CD4-positive, alpha-beta T cell treated with Interleukin-12 subunit alpha and Interleukin-12 subunit beta, for 1 hour (primary cell): ENCODE measurements around the gene TRIP11.
"Not testable (repeated sequence)": the region's sequence is repeated elsewhere in the genome, so short reads cannot be mapped to it uniquely, and the experiment has no call there.

ENCODE experiments used
- DNase-seq: peaks from one replicate; pipeline ENCODE4 v3.0.0-alpha.2; 2020

Gene TRIP11

GRCh38 chr14:92039719-92040430 lies at the start of gene TRIP11:
Gene TRIP11 (minus strand): TSS chr14:92040059. CDS start chr14:92039685, 374 bp downstream.
- DNase-seq, result peak; percentile 94

- no peak for DNase-seq
These were observed 48.6 kb upstream of the TRIP11 start for GRCh38 chr14:92088494-92088893.

DNA sequence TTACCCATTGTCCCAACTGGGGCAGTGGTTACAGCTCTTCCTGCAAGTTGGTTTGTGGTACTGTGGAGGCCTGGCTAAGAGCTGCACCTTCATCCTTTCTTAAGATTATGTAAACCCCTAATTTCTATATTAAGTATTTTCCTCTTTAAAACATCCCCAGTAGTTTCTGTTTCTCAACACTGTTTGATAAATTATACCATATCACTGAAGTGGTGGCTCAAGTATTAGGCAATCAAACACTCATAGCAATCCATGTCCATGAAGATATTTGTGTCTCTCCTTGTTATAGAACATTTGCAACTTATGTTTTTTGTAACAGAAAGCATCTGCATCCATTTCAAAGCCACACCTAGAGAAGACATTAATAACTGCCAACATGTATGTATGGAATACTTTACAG lies 34.7 kb upstream of the TRIP11 start:
- no peak for DNase-seq

GRCh38 chr14:92058006-92058917 lies 18.4 kb upstream of the TRIP11 start:
- no peak for DNase-seq

DNA sequence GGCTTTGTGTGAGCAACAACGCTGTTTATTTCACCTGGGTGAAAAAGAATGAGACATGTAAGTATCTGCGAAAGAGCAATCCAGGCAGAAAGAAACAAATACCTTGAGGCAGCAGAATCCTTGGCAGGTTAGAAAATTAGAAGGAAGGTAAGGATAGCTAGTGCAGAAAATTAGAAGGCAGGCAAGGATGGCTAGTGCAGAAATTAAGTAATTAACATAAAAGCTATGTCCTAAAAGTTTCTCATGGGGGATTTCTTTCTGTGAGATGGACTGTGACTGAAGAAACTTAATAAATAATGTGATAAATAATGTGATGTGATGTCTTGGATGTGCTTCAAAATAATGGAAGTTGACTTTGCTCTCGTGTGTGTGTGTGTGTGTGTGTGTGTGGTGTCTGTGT lies 9.9 kb upstream of the TRIP11 start:
- no peak for DNase-seq

GRCh38 chr14:92049221-92049620 lies 9.4 kb upstream of the TRIP11 start:
- DNase-seq, result not testable (repeated sequence)

- DNase-seq, result not testable (repeated sequence)
These were observed 6.0 kb upstream of the TRIP11 start for GRCh38 chr14:92045904-92046303.

DNA sequence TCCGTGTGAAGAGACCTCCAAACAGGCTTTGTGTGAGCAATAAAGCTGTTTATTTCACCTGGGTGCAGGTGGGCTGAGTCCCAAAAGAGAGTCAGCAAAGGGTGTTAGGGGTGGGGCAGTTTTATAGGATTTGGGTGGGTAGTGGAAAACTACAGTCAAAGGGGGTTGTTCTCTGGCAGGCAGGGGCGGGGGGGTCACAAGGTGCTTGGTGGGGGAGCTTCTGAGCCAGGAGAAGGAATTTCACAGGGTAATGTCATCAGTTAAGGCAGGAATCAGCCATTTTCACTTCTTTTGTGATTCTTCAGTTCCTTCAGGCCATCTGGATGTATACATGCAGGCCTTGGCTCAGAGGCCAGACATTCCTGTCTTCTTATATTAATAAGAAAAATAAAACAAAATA lies 1.9 kb upstream of the TRIP11 start:
- not testable (repeated sequence) for DNase-seq

GRCh38 chr14:92041203-92041602 lies 1.3 kb upstream of the TRIP11 start:
- DNase-seq, result no peak

GRCh38 chr14:92040431-92041051 lies 682 bp upstream of the TRIP11 start:
- DNase-seq, result no peak

DNA sequence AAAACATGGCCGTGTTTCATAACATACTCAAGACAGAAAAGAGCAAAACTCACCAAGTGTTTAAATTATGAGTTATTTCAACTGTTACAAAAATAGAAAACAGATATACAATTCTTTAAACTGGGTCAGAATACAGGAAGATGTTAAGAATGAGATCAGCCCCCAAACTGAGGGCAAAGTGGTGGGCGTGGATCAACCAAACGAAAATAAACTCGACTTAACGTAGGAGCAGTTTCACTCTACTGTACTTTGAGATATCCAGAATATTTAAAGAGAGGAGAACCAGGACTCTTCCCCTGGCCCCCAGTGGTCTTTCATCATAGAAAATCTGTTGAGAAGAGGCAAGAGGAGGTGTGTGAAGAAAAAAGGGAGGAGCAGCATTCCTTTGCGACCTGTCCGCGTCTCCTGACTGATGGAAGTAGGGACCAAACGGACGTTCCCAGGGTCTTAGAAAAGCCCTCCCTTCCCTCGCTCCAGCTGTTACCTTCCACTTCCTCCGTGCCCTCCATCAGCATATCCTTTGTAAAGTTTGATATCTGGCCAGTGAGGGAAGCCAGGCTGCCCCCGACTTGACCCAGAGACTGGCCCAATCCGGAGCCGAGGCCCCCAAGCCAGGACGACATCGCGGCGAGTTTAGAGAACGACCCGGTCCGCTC lies 668 bp downstream of the TRIP11 start:
- DNase-seq, result peak; percentile 30

- no peak for DNase-seq
These were observed 1.9 kb downstream of the TRIP11 start for GRCh38 chr14:92037989-92038388.

DNA sequence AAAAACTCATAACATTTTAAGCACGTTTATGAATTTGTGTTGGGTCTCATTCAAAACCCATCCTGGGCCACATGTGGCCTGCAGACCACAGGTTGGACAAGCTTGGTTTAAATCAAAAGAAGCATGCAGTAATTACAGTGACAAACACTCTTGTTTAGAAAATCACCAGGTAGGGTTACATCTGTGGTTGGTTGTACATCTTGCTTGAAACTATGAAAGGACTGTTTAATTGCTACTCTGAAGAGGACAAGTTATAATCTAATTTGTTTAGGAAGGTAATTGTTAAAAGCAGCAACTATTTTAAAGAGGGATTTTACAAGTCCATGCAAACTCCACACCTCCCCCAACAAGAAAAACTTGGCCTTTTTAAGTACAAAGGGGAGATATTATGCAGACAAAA lies 4.0 kb downstream of the TRIP11 start:
- DNase-seq, result no peak

DNA sequence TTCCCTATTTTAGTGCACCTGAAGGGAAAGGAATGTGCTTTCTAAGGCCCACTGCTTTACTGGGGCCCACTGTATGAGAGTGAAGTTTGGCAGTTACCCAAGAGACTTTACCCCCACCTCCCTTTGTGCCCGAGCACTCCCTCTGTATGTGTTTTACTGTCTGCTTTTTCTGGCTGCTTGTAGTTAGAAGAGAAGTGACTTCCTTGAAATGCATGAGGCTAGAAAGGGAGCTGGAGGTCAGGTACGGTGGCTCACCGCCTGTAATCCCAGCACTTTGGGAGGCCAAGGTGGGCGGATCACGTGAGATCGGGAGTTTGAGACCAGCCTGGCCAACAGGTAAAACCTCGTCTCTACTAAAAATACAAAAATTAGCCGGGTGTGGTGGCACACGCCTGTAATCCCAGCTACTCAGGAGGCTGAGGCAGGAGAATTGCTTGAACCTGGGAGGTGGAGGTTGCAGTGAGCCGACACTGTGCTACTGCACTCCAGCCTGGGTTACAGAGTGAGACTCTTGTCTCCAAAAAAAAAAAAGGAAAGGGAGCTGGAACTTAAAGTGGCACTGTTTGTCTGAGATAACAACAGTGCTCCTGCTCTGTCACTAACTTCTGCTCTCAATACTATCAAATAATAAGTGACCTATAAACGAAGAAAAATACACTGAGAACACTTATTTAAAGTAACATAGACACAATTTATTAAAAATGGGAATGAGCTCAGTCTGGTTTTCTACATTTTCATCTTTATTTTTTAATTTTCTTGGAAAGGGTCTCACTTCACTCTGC lies 5.8 kb downstream of the TRIP11 start:
- no peak for DNase-seq

- no peak for DNase-seq
These were observed 6.4 kb downstream of the TRIP11 start for GRCh38 chr14:92033433-92033832.

- no peak for DNase-seq
These were observed 13.2 kb downstream of the TRIP11 start for GRCh38 chr14:92026548-92027190.

GRCh38 chr14:92022036-92022435 lies 17.8 kb downstream of the TRIP11 start:
- DNase-seq, result no peak

- no peak for DNase-seq
These were observed 18.3 kb downstream of the TRIP11 start for GRCh38 chr14:92021523-92021922.

DNA sequence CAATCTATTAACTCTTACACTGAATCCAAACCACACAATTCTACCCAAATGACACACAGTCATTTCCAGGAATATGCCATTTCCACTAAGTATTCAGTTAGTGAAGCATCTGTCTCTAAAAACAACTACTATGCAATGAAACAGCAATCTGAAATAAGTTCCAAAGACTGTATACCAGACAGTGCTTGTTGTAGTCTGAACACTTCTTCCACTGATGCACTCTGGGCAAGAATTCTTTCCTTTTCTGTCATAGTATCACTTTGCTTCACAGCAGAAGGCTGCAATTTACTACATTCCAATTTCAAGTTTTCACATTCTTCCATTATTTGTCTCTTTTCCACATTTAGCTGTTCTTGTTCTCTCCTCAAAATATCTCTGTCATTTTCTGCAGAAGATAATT lies 25.8 kb downstream of the TRIP11 start:
- DNase-seq, result no peak

DNA sequence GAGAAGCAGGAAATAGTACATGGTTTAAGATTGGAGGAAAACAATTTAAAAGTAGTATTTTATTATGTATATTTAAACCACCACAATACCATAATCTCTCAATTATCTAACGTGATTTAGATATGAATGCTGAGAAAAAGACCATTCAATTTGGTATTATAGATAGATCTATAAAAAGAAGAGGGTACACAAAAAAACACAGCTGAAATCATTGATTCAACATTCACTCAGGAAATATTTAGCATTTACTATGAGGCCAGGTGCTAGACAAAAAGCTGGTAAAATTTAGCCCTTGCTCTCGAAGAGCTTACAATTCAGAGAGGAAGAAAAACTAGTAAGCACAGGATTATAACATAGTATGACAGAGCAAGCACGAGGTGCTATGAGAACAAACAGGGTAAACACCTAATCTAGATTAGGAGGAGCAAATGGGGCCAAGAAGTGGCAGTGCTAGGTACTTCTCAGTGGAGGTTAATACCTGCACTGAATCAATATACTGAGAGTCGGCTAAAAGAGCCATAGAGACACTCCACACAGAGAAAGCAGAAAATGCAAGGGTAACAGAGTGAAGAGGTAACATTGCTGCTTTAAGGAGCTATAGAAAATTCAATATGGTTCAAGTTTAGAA lies 27.6 kb downstream of the TRIP11 start:
- DNase-seq, result no peak

DNA sequence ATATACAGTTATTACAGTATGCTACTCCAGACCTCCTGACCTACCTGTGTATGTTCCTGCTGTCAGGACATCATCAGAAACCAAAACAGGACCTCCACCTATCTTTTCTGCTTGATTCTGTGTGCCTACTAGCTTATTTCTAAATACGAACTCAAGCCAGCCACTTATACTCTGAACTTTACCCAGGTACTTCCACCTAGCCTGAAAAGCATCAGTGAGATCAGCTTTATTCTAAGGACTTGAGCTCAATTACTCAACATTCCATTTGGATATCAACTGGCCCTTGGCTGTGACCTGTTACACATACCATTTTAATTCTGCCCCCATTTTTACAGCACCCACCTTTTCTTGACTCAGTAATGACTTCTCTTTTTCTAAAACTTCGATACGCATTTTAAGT lies 29.2 kb downstream of the TRIP11 start:
- no peak for DNase-seq
